ENCODE data around the gene FBXO30.

FBXO30 gene

GRCh38 chr6:145818796-145819195 lies 4.2 kb upstream of the FBXO30 start:
- no peak for FAIRE-seq

- FAIRE-seq = no peak
These were observed 1.8 kb upstream of the FBXO30 start for GRCh38 chr6:145816392-145816791.

GRCh38 chr6:145815309-145816274 lies 997 bp upstream of the FBXO30 start:
- FAIRE-seq = no peak

- FAIRE-seq = no peak
These were observed 527 bp downstream of the FBXO30 start for GRCh38 chr6:145814035-145814500.

- FAIRE-seq = no peak
These were observed 1.1 kb downstream of the FBXO30 start for GRCh38 chr6:145813285-145814034.

GRCh38 chr6:145811741-145812140 lies 2.9 kb downstream of the FBXO30 start:
- FAIRE-seq = no peak

GRCh38 chr6:145809785-145810184 lies 4.8 kb downstream of the FBXO30 start:
- FAIRE-seq = no peak

- no peak for FAIRE-seq
These were observed 5.4 kb downstream of the FBXO30 start for GRCh38 chr6:145809211-145809610.

- no peak for FAIRE-seq
These were observed 6.4 kb downstream of the FBXO30 start for GRCh38 chr6:145808239-145808638.

- FAIRE-seq = no peak
These were observed 12.5 kb downstream of the FBXO30 start for GRCh38 chr6:145802141-145802540.

GRCh38 chr6:145801021-145801420 lies 13.6 kb downstream of the FBXO30 start:
- FAIRE-seq = no peak

GRCh38 chr6:145798530-145798929 lies 16.1 kb downstream of the FBXO30 start:
- FAIRE-seq = no peak

- no peak for FAIRE-seq
These were observed 25.2 kb downstream of the FBXO30 start for GRCh38 chr6:145789443-145789842.

GRCh38 chr6:145787688-145788087 lies 26.9 kb downstream of the FBXO30 start:
- no peak for FAIRE-seq

- FAIRE-seq = no peak
These were observed 29.9 kb downstream of the FBXO30 start for GRCh38 chr6:145784683-145785082.

GRCh38 chr6:145783796-145784195 lies 30.8 kb downstream of the FBXO30 start:
- no peak for FAIRE-seq

GRCh38 chr6:145772846-145773245 lies 41.7 kb downstream of the FBXO30 start:
- no peak for FAIRE-seq

- no peak for FAIRE-seq
These were observed 49.1 kb downstream of the FBXO30 start for GRCh38 chr6:145765449-145765848.

GRCh38 chr6:145763742-145764141 lies 50.9 kb downstream of the FBXO30 start:
- no peak for FAIRE-seq

GRCh38 chr6:145761584-145761983 lies 53.0 kb downstream of the FBXO30 start:
- no peak for FAIRE-seq

- FAIRE-seq = no peak
These were observed 56.5 kb downstream of the FBXO30 start for GRCh38 chr6:145758113-145758512.

GRCh38 chr6:145756170-145756662 lies 58.4 kb downstream of the FBXO30 start:
- no peak for FAIRE-seq

- FAIRE-seq = no peak
These were observed 58.9 kb downstream of the FBXO30 start for GRCh38 chr6:145755682-145756081.

- FAIRE-seq = no peak
These were observed 62.0 kb downstream of the FBXO30 start for GRCh38 chr6:145752638-145753037.
